ENCODE results near the gene CPOX. TPM values are rescaled to one million over a fixed set of nuclear protein-coding genes. Genes with fewer than 3 reads are reported as not detected.

The CPOX gene
- total and polyA plus RNA-seq, 2 of the 8 experiments (the other 6 are each of a cell fraction or from before 2014, with no cell fraction given) = 17.4 to 27.0 TPM

GRCh38 chr3:98612587-98612986 is 19.2 kb upstream of the CPOX start:
- ChIA-PET POLR2A (ENCODE audit: partially characterized antibody) (interaction anchor here (0.6 kb wide), 1 partner anchor 1649 kb away, joined by 6 read pairs; no protein-coding TSS in a partner anchor), CTCF (ENCODE audit: partially characterized antibody) (interaction anchor here (0.6 to 3.7 kb wide), 29 partner anchors 10 to 1021 kb away, joined by 3 to 47 read pairs (median 4); no protein-coding TSS in a partner anchor)
- Histone ChIP-seq H4K8ac (ENCODE audit: extremely low read depth, insufficient read depth, low read length) (no peak overlapping the region), H2BK20ac (ENCODE audit: low read length) (no peak overlapping the region), H2BK5ac (ENCODE audit: low read depth, low read length) (no peak overlapping the region), H3K23me2 (ENCODE audit: low read depth, low read length) (no peaks in the 10 kb centered on the region), H3K36me3 (ENCODE audit: control insufficient read depth in 2 of 4, insufficient read depth in 4 of 4, low read length in 3 of 4) (no peaks in the 10 kb centered on the region), H2BK120ac (replicated peaks; ENCODE audit: low read depth, low read length) (no peak overlapping the region), H3K27me3 (replicated peaks in 1 of 4; ENCODE audit: control insufficient read depth in 3 of 4, extremely low read depth in 1 of 4, insufficient read depth in 3 of 4, low read length in 3 of 4) (no peaks in the 10 kb centered on the region), H4K5ac (ENCODE audit: insufficient read length, low read depth, low read length) (no peak overlapping the region), H3K23ac (ENCODE audit: insufficient read length) (no peak overlapping the region), H3K79me2 (ENCODE audit: control insufficient read depth in 1 of 2, insufficient read depth in 2 of 2, low read length in 2 of 2) (no peaks in the 10 kb centered on the region), H2BK15ac (ENCODE audit: low read length) (no peak overlapping the region; the same call in 1 of the 2 replicates), H3K4me1 (replicated peaks in 1 of 4; ENCODE audit: control insufficient read depth in 3 of 4, insufficient read depth in 4 of 4, low read length in 3 of 4) (no peaks in the 10 kb centered on the region), H3K56ac (replicated peaks; ENCODE audit: insufficient read length, low read depth, low read length) (no peak overlapping the region), H4K91ac (replicated peaks; ENCODE audit: insufficient read length, low read length) (no peak overlapping the region), H2AK5ac (ENCODE audit: low read depth, low read length) (no peak overlapping the region), H3K27ac (ENCODE audit: low read depth, low read length) (no peak overlapping the region), H3K9ac (replicated peaks in 1 of 4; ENCODE audit: extremely low read depth in 1 of 4, low read depth in 3 of 4, low read length in 3 of 4) (no peak overlapping the region), H3K79me1 (ENCODE audit: low read depth, low read length) (no peaks in the 10 kb centered on the region), H3K18ac (ENCODE audit: extremely low read depth, low read length) (no peak overlapping the region), H3K4ac (replicated peaks; ENCODE audit: insufficient read length, low read depth, low read length) (no peak overlapping the region), H2AFZ (ENCODE audit: low read length) (peak overlapping the region; percentile 98; the same call in 1 of the 2 replicates), H3K14ac (ENCODE audit: insufficient read length) (no peak overlapping the region), H3K9me3 (ENCODE audit: insufficient read depth in 2 of 2, low read depth in 1 of 2, low read length in 1 of 2) (no peaks in the 10 kb centered on the region), H3K4me3 (ENCODE audit: extremely low read depth in 1 of 4, insufficient read depth in 2 of 4, low read depth in 3 of 4, low read length in 4 of 4) (no peak overlapping the region), H4K20me1 (replicated peaks in 1 of 2; ENCODE audit: control insufficient read depth in 1 of 2, insufficient read depth in 2 of 2, low read length in 2 of 2) (no peaks in the 10 kb centered on the region), H3K4me2 (ENCODE audit: insufficient read depth in 1 of 2, low read depth in 2 of 2, low read length in 2 of 2) (no peak overlapping the region), H2BK12ac (ENCODE audit: low read depth, low read length) (no peak overlapping the region)
- 56% methylated on average over 5 of the region's 5 CpGs; no CpG with 5 or more reads in 1 of the 2 experiments for WGBS, 2 experiments (ENCODE audit: extremely low coverage in 1 of 2, insufficient coverage in 1 of 2, insufficient read length in 1 of 2, insufficient replicate concordance in 2 of 2, low coverage in 1 of 2, low lambda C conversion rate in 2 of 2, missing lambda C conversion rate in 1 of 2)
- peak; percentile 86 for FAIRE-seq
- peak; percentile 38 to 69 for DNase-seq (ENCODE audit: low read depth in 1 of 2, low spot score in 2 of 2)
- no peak for TF ChIP-seq TBP (IDR thresholded peaks at IDR 0.05; ENCODE audit: low read depth, low read length)
- TF ChIP-seq, protein P1, sequence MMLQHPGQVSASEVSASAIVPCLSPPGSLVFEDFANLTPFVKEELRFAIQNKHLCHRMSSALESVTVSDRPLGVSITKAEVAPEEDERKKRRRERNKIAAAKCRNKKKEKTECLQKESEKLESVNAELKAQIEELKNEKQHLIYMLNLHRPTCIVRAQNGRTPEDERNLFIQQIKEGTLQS (IDR thresholded peaks at IDR 0.05; ENCODE audit: insufficient read depth, low read depth, low read length) = no peak
- TF ChIP-seq MAX (IDR thresholded peaks at IDR 0.05) = no peak
- TF ChIP-seq SP2 (IDR thresholded peaks at IDR 0.05; ENCODE audit: low read length) = peak; percentile 10; the same call in 1 of the 2 replicates
- no peak for TF ChIP-seq E2F6 (IDR thresholded peaks at IDR 0.05)
- TF ChIP-seq KDM1A (IDR thresholded peaks at IDR 0.05; ENCODE audit: borderline replicate concordance, low read length) = no peak
- no peak for TF ChIP-seq YY1 (IDR thresholded peaks at IDR 0.05; ENCODE audit: low read depth, low read length)
- TF ChIP-seq RAD21 (IDR thresholded peaks at IDR 0.05 in 1 of 2, conservative IDR thresholded peaks at IDR 0.05 in 1 of 2; ENCODE audit: low read depth in 2 of 2, low read length in 2 of 2) = peak; percentile 43 to 46; a peak in 3 of 4 replicates
- TF ChIP-seq CTCF (IDR thresholded peaks at IDR 0.05; ENCODE audit: control extremely low read depth in 1 of 3, insufficient read depth in 1 of 3, low read depth in 1 of 3, low read length in 3 of 3) = peak; percentile 2 to 71 (median 56)
- no peak for TF ChIP-seq POLR2A (IDR thresholded peaks at IDR 0.05; ENCODE audit: control extremely low read depth in 1 of 2, low read depth in 2 of 2, low read length in 2 of 2)
